Measurements from ENCODE around the gene DNAJB13.
A peak's percentile ranks its signal among the peaks of the same experiment; 100 is the strongest.

The DNAJB13 gene

DNA sequence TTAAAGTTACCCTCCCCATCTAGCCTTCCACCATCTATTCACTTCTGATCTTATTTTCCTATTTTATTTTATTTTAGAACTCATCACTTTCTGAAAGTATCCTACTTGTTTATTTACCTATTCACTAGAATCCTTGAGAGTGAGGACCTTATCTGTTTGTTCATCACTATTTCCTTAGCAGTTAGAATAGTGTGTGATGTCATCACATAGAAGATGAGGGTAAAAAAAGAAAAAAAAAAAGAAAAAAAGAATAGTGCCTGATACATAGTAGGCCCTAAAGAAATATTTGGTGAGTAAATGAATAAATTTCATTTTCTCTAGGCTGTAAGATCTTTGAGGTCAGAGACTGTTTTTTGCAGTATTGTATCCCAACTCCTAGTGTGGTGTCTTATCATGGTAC, 37.4 kb upstream of the DNAJB13 start:
- Histone ChIP-seq H2BK12ac (ENCODE audit: low read length) (no peak overlapping the region), H3K36me3 (ENCODE audit: control insufficient read depth in 1 of 2, insufficient read depth in 2 of 2, low read length in 2 of 2) (peaks cover 5 to 10% of the 10 kb centered on the region in 2 experiments), H2BK5ac (ENCODE audit: low read depth, low read length, poor library complexity) (no peak overlapping the region), H3K27me3 (ENCODE audit: insufficient read depth, low read length) (no peaks in the 10 kb centered on the region), H3K4me3 (ENCODE audit: low read depth, low read length) (no peak overlapping the region), H4K12ac (ENCODE audit: low read depth, low read length) (no peak overlapping the region), H3K4me1 (ENCODE audit: control insufficient read depth in 1 of 2, insufficient read depth in 2 of 2, low read length in 2 of 2) (no peaks in the 10 kb centered on the region), H4K8ac (ENCODE audit: low read depth, low read length) (no peak overlapping the region), H3K9me3 (ENCODE audit: insufficient read depth, low read depth, low read length) (no peaks in the 10 kb centered on the region), H3K4me2 (ENCODE audit: low read length) (no peak overlapping the region), H3K23ac (ENCODE audit: low read length) (no peak overlapping the region), H3K9ac (ENCODE audit: low read length) (no peak overlapping the region), H3K14ac (ENCODE audit: low read length) (no peak overlapping the region), H3K18ac (ENCODE audit: low read length) (no peak overlapping the region), H2BK120ac (ENCODE audit: insufficient read depth, low read length, poor library complexity) (no peak overlapping the region), H3K27ac (ENCODE audit: low read depth, low read length) (no peak overlapping the region), H3K79me1 (ENCODE audit: low read length) (no peaks in the 10 kb centered on the region), H4K91ac (ENCODE audit: low read depth, low read length) (no peak overlapping the region), H2AK5ac (ENCODE audit: low read length) (no peak overlapping the region), H3K79me2 (ENCODE audit: control insufficient read depth, insufficient read depth, low read length, poor library complexity) (no peaks in the 10 kb centered on the region), H3K4ac (ENCODE audit: low read depth, low read length) (no peak overlapping the region), H2AFZ (ENCODE audit: insufficient read depth, low read length, poor library complexity) (no peak overlapping the region)
- DNase-seq = peak in 1 of 2 donors; percentile 49

DNA sequence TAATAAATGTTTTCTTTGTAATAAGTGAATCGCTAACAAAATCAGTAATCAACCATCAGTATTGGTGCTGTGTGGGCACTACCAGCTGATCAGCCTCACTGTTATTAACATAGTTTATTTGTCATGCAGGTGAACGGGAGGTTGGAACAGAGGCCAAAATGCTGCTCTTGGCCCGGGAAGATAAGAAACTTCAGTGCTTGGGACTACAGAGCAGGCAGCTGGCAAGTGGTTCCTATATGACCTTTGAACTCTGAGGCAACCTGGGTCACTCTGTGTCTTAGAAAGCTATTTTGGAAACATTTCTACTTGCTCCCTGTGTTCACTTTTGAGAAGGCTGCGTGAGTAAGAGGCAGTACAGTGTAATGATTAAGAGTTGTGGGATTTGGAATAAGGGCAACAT, 36.5 kb upstream of the DNAJB13 start:
- H3K4me1 ChIP-seq (ENCODE audit: control insufficient read depth in 1 of 2, insufficient read depth in 2 of 2, low read length in 2 of 2) = no peaks in the 10 kb centered on the region
- no peak overlapping the region for H3K4me3 ChIP-seq (ENCODE audit: low read depth, low read length)
- no peaks in the 10 kb centered on the region for H3K79me2 ChIP-seq (ENCODE audit: control insufficient read depth, insufficient read depth, low read length, poor library complexity)
- H3K27me3 ChIP-seq (ENCODE audit: insufficient read depth, low read length) = no peaks in the 10 kb centered on the region
- H4K91ac ChIP-seq (ENCODE audit: low read depth, low read length) = no peak overlapping the region
- H2AK5ac ChIP-seq (ENCODE audit: low read length) = no peak overlapping the region
- H2BK5ac ChIP-seq (ENCODE audit: low read depth, low read length, poor library complexity) = no peak overlapping the region
- H3K4ac ChIP-seq (ENCODE audit: low read depth, low read length) = no peak overlapping the region
- no peak overlapping the region for H4K12ac ChIP-seq (ENCODE audit: low read depth, low read length)
- H3K9me3 ChIP-seq (ENCODE audit: insufficient read depth, low read depth, low read length) = no peaks in the 10 kb centered on the region
- DNase-seq = no peak
- no peak overlapping the region for H2BK12ac ChIP-seq (ENCODE audit: low read length)
- no peak overlapping the region for H3K9ac ChIP-seq (ENCODE audit: low read length)
- no peak overlapping the region for H3K18ac ChIP-seq (ENCODE audit: low read length)
- H3K36me3 ChIP-seq (ENCODE audit: control insufficient read depth in 1 of 2, insufficient read depth in 2 of 2, low read length in 2 of 2) = peaks cover 4 to 10% of the 10 kb centered on the region in 2 experiments
- no CpG with 5 or more reads among the region's 4 CpGs for WGBS (ENCODE audit: extremely low coverage, insufficient coverage, insufficient read length)
- H2BK120ac ChIP-seq (ENCODE audit: insufficient read depth, low read length, poor library complexity) = no peak overlapping the region
- no peak overlapping the region for H3K4me2 ChIP-seq (ENCODE audit: low read length)
- H3K79me1 ChIP-seq (ENCODE audit: low read length) = no peaks in the 10 kb centered on the region
- H3K14ac ChIP-seq (ENCODE audit: low read length) = no peak overlapping the region
- H3K27ac ChIP-seq (ENCODE audit: low read depth, low read length) = no peak overlapping the region
- no peak overlapping the region for H4K8ac ChIP-seq (ENCODE audit: low read depth, low read length)
- H2AFZ ChIP-seq (ENCODE audit: insufficient read depth, low read length, poor library complexity) = no peak overlapping the region
- no peak overlapping the region for H3K23ac ChIP-seq (ENCODE audit: low read length)

DNA sequence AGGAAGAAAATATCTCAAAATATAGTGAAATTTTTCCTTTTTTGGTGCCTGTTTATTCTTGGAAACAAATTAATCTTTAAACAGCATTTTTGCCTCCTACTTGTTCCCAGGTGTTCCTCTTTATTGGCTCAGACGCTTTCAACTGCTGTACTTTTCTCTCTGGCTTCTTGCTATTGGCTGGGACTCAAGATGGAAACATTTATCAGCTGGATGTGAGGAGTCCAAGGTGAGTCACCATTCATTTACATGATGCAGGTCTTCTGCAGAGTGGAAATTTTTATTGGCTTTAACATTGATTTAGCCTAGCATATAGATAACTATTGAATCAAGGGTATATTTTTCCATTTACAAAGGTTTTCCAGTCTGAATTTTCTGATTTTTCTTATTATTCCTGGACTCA, 34.4 kb upstream of the DNAJB13 start:
- Histone ChIP-seq H3K4me1 (ENCODE audit: control insufficient read depth in 1 of 2, insufficient read depth in 2 of 2, low read length in 2 of 2) (no peaks in the 10 kb centered on the region), H3K23ac (ENCODE audit: low read length) (no peak overlapping the region), H4K8ac (ENCODE audit: low read depth, low read length) (no peak overlapping the region), H3K36me3 (ENCODE audit: control insufficient read depth in 1 of 2, insufficient read depth in 2 of 2, low read length in 2 of 2) (peaks cover 2 to 10% of the 10 kb centered on the region in 2 experiments), H2BK5ac (ENCODE audit: low read depth, low read length, poor library complexity) (no peak overlapping the region), H3K79me1 (ENCODE audit: low read length) (no peaks in the 10 kb centered on the region), H2AK5ac (ENCODE audit: low read length) (no peak overlapping the region), H2BK120ac (ENCODE audit: insufficient read depth, low read length, poor library complexity) (no peak overlapping the region), H3K27ac (ENCODE audit: low read depth, low read length) (no peak overlapping the region), H3K79me2 (ENCODE audit: control insufficient read depth, insufficient read depth, low read length, poor library complexity) (no peaks in the 10 kb centered on the region), H3K4ac (ENCODE audit: low read depth, low read length) (no peak overlapping the region), H4K12ac (ENCODE audit: low read depth, low read length) (no peak overlapping the region), H3K27me3 (ENCODE audit: insufficient read depth, low read length) (no peaks in the 10 kb centered on the region), H3K9me3 (ENCODE audit: insufficient read depth, low read depth, low read length) (no peaks in the 10 kb centered on the region), H2AFZ (ENCODE audit: insufficient read depth, low read length, poor library complexity) (no peak overlapping the region), H3K14ac (ENCODE audit: low read length) (no peak overlapping the region), H3K9ac (ENCODE audit: low read length) (no peak overlapping the region), H3K4me3 (ENCODE audit: low read depth, low read length) (no peak overlapping the region), H3K4me2 (ENCODE audit: low read length) (no peak overlapping the region), H3K18ac (ENCODE audit: low read length) (no peak overlapping the region), H4K91ac (ENCODE audit: low read depth, low read length) (no peak overlapping the region), H2BK12ac (ENCODE audit: low read length) (no peak overlapping the region)
- DNase-seq = peak in 1 of 2 donors; percentile 4
- no CpG with 5 or more reads among the region's 1 CpG for WGBS (ENCODE audit: extremely low coverage, insufficient coverage, insufficient read length)

DNA sequence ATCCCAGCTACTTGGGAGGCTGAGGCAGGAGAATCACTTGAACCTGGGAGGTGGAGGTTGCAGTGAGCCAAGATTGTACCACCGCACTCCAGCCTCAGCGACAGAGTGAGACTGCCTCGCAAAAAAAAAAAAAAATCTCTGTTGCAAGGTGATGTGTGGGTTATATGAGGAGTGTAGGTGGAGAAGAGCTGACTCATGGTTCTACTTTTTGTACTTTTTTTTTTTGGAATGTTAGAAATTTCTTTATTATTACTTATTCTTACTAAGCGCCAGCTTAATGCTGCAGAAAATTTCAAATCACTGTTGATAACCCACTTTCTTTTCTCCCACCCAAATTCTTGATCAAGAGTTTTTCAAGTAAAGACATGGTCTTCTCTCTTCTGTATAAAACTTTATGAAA, 29.6 kb upstream of the DNAJB13 start:
- Histone ChIP-seq H2AK5ac (ENCODE audit: low read length) (no peak overlapping the region), H3K4me1 (ENCODE audit: control insufficient read depth in 1 of 2, insufficient read depth in 2 of 2, low read length in 2 of 2) (no peaks in the 10 kb centered on the region), H3K36me3 (ENCODE audit: control insufficient read depth in 1 of 2, insufficient read depth in 2 of 2, low read length in 2 of 2) (peaks cover 0 to 2% of the 10 kb centered on the region in 2 experiments), H4K12ac (ENCODE audit: low read depth, low read length) (no peak overlapping the region), H3K27ac (ENCODE audit: low read depth, low read length) (no peak overlapping the region), H3K9me3 (ENCODE audit: insufficient read depth, low read depth, low read length) (no peaks in the 10 kb centered on the region), H3K23ac (ENCODE audit: low read length) (no peak overlapping the region), H4K91ac (ENCODE audit: low read depth, low read length) (no peak overlapping the region), H3K14ac (ENCODE audit: low read length) (no peak overlapping the region), H2BK12ac (ENCODE audit: low read length) (no peak overlapping the region), H2BK5ac (ENCODE audit: low read depth, low read length, poor library complexity) (no peak overlapping the region), H4K8ac (ENCODE audit: low read depth, low read length) (no peak overlapping the region), H3K4me3 (ENCODE audit: low read depth, low read length) (no peak overlapping the region), H3K79me1 (ENCODE audit: low read length) (no peaks in the 10 kb centered on the region), H2BK120ac (ENCODE audit: insufficient read depth, low read length, poor library complexity) (no peak overlapping the region), H3K4me2 (ENCODE audit: low read length) (no peak overlapping the region), H2AFZ (ENCODE audit: insufficient read depth, low read length, poor library complexity) (no peak overlapping the region), H3K27me3 (ENCODE audit: insufficient read depth, low read length) (no peaks in the 10 kb centered on the region), H3K4ac (ENCODE audit: low read depth, low read length) (no peak overlapping the region), H3K18ac (ENCODE audit: low read length) (no peak overlapping the region), H3K79me2 (ENCODE audit: control insufficient read depth, insufficient read depth, low read length, poor library complexity) (no peaks in the 10 kb centered on the region), H3K9ac (ENCODE audit: low read length) (no peak overlapping the region)
- WGBS (ENCODE audit: extremely low coverage, insufficient coverage, insufficient read length) = no CpG with 5 or more reads among the region's 4 CpGs
- DNase-seq = no peak

All from trophoblast cell (in vitro differentiated cells and primary cell).